GM12892 (cell line): ENCODE measurements around the gene OR10G6. TPM values are rescaled to one million over a fixed set of nuclear protein-coding genes. Genes with fewer than 3 reads are reported as not detected.
"Not testable (repeated sequence)": the region's sequence is repeated elsewhere in the genome, so short reads cannot be mapped to it uniquely, and the experiment has no call there.

Experiments used
- DNase-seq: peaks from one replicate; pipeline ENCODE4 v3.0.0; 2011; ENCODE audit not compliant: insufficient read length
- FAIRE-seq: peaks from 2 replicates; lab custom pipeline; 2011; peaks lifted over from hg19 to GRCh38; lab: Jason Lieb, UNC
- POLR2A ChIP-seq: IDR thresholded peaks from 2 replicates; pipeline ENCODE4 v1.6.1; 2011; ENCODE audit warnings: low read depth, low read length, control low read depth
- POLR2AphosphoS5 ChIP-seq: IDR thresholded peaks from 2 replicates; pipeline ENCODE4 v1.6.1; 2011; ENCODE audit warnings: low read depth, low read length, control low read depth
- TAF1 ChIP-seq: IDR thresholded peaks from 2 replicates; pipeline ENCODE4 v1.6.1; 2011; ENCODE audit warnings: low read depth, mild to moderate bottlenecking, control low read depth, low read length, borderline replicate concordance
- polyA plus RNA-seq: library from polyadenylated mRNA; unstranded; fragments of >200 nt; gene quantifications from one replicate; pipeline ENCODE4 v1.2.1, GENCODE V29; 2012; ENCODE audit warnings: missing spikeins, inconsistent platforms; ENCODE audit not compliant: missing spikeins

OR10G6 gene
- polyA plus RNA-seq: not detected

GRCh38 chr11:123995119-123995518 is at the start of gene OR10G6:
Gene OR10G6, minus strand, starts transcription at chr11:123995161. Its CDS starts 0 bp downstream, at chr11:123995161.
- TF ChIP-seq POLR2AphosphoS5: no peak
- no peak for TF ChIP-seq POLR2A
- no peak for TF ChIP-seq TAF1
- no peak for FAIRE-seq
- no peak for DNase-seq

GRCh38 chr11:124043420-124043819 is 48.5 kb upstream of the OR10G6 start:
- FAIRE-seq: no peak
- TF ChIP-seq TAF1 (no peak), POLR2A (no peak), POLR2AphosphoS5 (no peak)
- no peak for DNase-seq

GRCh38 chr11:124041254-124041653 is 46.3 kb upstream of the OR10G6 start, which contains the start of gene OR10G7:
Gene OR10G7, minus strand, starts transcription at chr11:124041325. Its CDS starts 2,324 bp downstream, at chr11:124039001.
- no peak for TF ChIP-seq POLR2A
- no peak for TF ChIP-seq TAF1
- TF ChIP-seq POLR2AphosphoS5: no peak
- no peak for FAIRE-seq
- no peak for DNase-seq

GRCh38 chr11:124039557-124039956 is 44.6 kb upstream of the OR10G6 start:
- TF ChIP-seq POLR2AphosphoS5: no peak
- no peak for TF ChIP-seq TAF1
- no peak for TF ChIP-seq POLR2A
- no peak for DNase-seq
- FAIRE-seq: no peak

- no peak for FAIRE-seq
These were observed 41.7 kb upstream of the OR10G6 start for GRCh38 chr11:124036666-124037065.

GRCh38 chr11:124026498-124026897 is 31.5 kb upstream of the OR10G6 start, which contains the start of gene OR10G8:
Gene OR10G8, plus strand, starts transcription at chr11:124026798. Its CDS starts 2,825 bp downstream, at chr11:124029623.
- TF ChIP-seq POLR2A (no peak), TAF1 (no peak), POLR2AphosphoS5 (no peak)
- FAIRE-seq: no peak
- no peak for DNase-seq

More at GRCh38 chr11:124036666-124037065, 41.7 kb upstream of the OR10G6 start:
- no peak for TF ChIP-seq POLR2AphosphoS5
- no peak for TF ChIP-seq POLR2A
- TF ChIP-seq TAF1: no peak
- no peak for DNase-seq

- DNase-seq: not testable (repeated sequence)
These were observed 20.9 kb upstream of the OR10G6 start for GRCh38 chr11:124015837-124016236.

GRCh38 chr11:124012697-124013096 is 17.7 kb upstream of the OR10G6 start, which contains the start of gene OR10G4:
Gene OR10G4, plus strand, starts transcription at chr11:124012997. Its CDS starts 2,578 bp downstream, at chr11:124015575.
- DNase-seq (no peak), FAIRE-seq (no peak)
- TF ChIP-seq POLR2A (no peak), POLR2AphosphoS5 (no peak), TAF1 (no peak)

More at GRCh38 chr11:124015837-124016236, 20.9 kb upstream of the OR10G6 start:
- not testable (repeated sequence) for FAIRE-seq

GRCh38 chr11:123979311-123979710 is 15.7 kb downstream of the OR10G6 start:
- no peak for FAIRE-seq

GRCh38 chr11:123977731-123978347 is 17.1 kb downstream of the OR10G6 start, which contains the start of gene OR10S1:
Gene OR10S1, minus strand, starts transcription at chr11:123977781. Its CDS starts 117 bp downstream, at chr11:123977664.
- TF ChIP-seq TAF1: no peak
- TF ChIP-seq POLR2A: no peak
- TF ChIP-seq POLR2AphosphoS5: no peak
- FAIRE-seq (no peak), DNase-seq (no peak)

More at GRCh38 chr11:123979311-123979710, 15.7 kb downstream of the OR10G6 start:
- no peak for TF ChIP-seq POLR2AphosphoS5
- TF ChIP-seq POLR2A: no peak
- no peak for TF ChIP-seq TAF1
- DNase-seq: no peak

GRCh38 chr11:123976770-123977560 is 18.0 kb downstream of the OR10G6 start:
- FAIRE-seq (no peak), DNase-seq (no peak)
- TF ChIP-seq POLR2AphosphoS5 (no peak), POLR2A (no peak), TAF1 (no peak)
